Astrocyte of the spinal cord (primary cell): ENCODE data around the gene CASZ1.

Source experiments
- DNase-seq: peaks from one replicate; pipeline ENCODE4 v3.0.0; 2011; ENCODE audit warnings: low read depth, low spot score
- H3K4me3 ChIP-seq: 2 replicates; pipeline ENCODE4 v1.5.1; 2011; ENCODE audit warnings: low read depth, mild to moderate bottlenecking, low read length, moderate library complexity
- CTCF ChIP-seq: IDR thresholded peaks from 2 replicates; pipeline ENCODE4 v1.5.1; 2012; ENCODE audit warnings: low read depth, mild to moderate bottlenecking, low read length, inconsistent platforms
- in situ Hi-C: cut with HindIII; loops from 2 replicates; pipeline ENCODE4 v1.10.0; 2017; ENCODE audit warnings: low sequenced_read_pairs

The CASZ1 gene

GRCh38 chr1:10657088-10657847, 139.2 kb downstream of the CASZ1 start:
- no peak for DNase-seq
- no peak for TF ChIP-seq CTCF
- H3K4me3 ChIP-seq = no peak overlapping the region
- in situ Hi-C loops = no loop called here

DNA sequence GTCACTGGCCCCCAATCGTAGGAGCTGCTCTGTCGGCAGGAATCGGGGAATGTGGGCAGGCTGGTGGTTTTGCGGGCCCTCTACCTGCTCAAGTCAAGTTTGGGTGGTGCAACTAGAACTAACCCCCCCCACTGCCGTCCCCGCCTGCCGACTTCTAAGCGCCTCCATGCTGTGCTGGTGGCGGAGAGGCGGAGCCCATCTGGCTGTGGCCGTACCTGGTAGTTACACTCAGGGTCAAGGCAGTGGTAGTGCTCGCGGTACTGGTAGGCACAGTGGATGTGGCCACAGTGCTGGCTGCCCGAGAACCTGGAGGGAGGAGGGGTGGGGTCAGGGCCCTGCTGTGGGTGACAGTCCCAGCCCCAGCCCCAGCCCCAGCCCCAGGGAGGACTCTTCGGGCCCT, 140.0 kb downstream of the CASZ1 start:
- no peak for TF ChIP-seq CTCF
- in situ Hi-C loops = no loop called here
- no peak overlapping the region for H3K4me3 ChIP-seq
- no peak for DNase-seq

DNA sequence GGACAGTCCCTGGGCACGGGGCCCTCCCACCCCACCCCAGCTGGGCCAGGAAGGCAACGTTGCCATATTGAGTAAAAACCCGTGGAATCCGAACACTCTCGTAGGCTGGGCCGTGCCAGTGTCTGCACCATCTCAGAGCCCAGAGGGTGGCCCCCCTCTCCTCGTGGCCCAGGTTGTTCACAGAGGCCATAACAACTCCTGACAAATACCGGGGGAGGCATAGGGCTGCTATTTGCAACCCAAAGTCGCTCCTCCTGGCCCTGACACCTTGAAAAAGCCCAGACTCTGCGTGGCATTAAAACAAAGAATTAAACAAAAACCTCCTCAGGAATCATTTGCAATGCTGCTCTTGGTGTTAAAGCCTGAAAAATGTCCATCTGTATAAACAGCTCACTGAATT, 141.4 kb downstream of the CASZ1 start:
- in situ Hi-C loops = no loop called here
- no peak for TF ChIP-seq CTCF
- DNase-seq = no peak
- no peak overlapping the region for H3K4me3 ChIP-seq

DNA sequence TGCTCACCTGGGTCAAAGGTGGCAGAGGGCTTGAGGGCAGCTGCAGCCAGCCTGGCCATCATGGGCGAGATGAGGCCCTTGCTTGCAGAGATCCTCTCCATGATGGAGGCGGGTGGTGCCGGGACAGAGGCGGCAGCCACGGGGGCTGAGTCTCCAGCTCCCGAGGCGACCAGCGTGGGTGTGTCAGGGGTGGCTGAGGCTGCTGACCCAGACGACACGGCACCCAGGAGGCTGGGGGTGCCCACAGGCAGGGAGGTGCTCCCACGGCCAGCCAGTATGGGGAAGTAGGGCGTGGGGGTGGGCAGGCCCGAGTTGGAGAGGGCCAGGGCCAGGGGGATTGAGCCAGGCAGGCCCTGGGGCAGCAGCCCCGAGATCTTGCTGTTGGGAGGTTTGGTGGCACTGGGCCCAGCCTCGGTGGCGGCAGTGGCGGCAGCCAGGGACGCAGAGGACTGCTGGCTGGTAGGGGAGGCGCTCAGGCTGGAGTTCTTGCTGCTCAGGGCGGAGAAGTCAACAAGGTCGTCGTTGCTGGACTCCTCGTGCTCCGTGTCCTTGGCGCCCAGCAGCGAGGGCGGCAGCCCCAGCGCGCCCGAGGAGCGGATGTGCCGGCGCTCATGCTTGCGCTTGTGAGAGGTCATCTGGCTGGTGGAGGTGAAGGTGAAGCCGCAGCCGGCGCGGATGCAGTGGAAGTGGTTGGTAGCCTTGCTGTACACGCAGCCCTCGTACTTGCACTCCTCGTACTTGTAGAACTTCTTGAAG, 142.9 kb downstream of the CASZ1 start:
- H3K4me3 ChIP-seq = no peak overlapping the region
- in situ Hi-C loops = no loop called here
- no peak for DNase-seq
- TF ChIP-seq CTCF = no peak

DNA sequence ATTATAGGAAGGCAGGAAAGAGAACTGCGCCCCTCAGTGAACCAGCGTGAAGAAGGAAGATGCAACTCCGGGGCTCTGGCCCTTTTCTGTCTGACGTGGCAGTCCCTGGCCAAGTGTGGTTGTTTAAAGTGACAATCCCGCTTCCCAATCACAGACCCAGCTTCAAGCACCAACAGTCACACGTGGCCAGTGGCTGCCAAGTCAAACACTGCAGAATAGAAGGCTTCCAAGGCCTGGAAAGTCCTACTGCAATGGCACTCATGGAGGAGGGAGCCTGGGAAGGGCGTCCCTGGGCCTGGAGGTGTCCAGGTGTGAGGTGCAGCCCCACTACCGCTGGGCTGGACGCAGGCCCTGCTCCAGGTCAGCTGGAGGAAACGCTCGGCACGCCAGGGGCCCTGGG, 143.8 kb downstream of the CASZ1 start:
- in situ Hi-C loops = no loop called here
- TF ChIP-seq CTCF = no peak
- DNase-seq = no peak
- H3K4me3 ChIP-seq = no peak overlapping the region

DNA sequence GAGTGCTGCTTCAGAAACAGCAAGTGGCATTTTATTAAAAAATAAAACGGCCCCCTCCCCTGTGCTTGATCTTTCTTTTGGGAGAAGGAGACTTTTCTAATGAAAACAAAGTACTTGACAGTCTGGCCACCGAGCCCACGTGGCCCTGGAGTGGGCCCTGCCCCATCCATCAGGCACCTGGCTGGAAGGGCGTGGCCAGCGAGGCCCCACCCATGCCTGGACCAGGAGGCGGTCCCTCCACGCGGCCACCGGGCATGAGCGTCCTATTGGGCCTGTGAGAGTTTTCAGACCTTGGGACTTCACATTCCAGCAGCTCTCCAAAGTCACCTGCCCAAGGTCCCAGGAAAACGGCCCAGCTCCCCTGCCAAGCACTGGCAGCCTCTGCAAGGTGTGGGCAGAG, 144.7 kb downstream of the CASZ1 start:
- in situ Hi-C loops = no loop called here
- TF ChIP-seq CTCF = no peak
- no peak overlapping the region for H3K4me3 ChIP-seq
- no peak for DNase-seq
